Measurements from ENCODE around the gene CCT7.

- TF ChIP-seq TAF1 (IDR thresholded peaks at IDR 0.05; ENCODE audit: low read depth) (no peak), CTCF (IDR thresholded peaks at IDR 0.05; ENCODE audit: poor library complexity, severe bottlenecking) (no peak), POLR2AphosphoS5 (IDR thresholded peaks at IDR 0.05) (no peak), REST (IDR thresholded peaks at IDR 0.05; ENCODE audit: borderline replicate concordance) (no peak), EP300 (conservative IDR thresholded peaks at IDR 0.05; ENCODE audit: poor library complexity, severe bottlenecking) (no peak), RAD21 (conservative IDR thresholded peaks at IDR 0.05) (no peak), MXI1 (conservative IDR thresholded peaks at IDR 0.05; ENCODE audit: poor library complexity, severe bottlenecking) (no peak)
Measured at GRCh38 chr2:73279852-73280251, 45.7 kb downstream of the CCT7 start.

Data from neural cell (in vitro differentiated cells).